GM06990 (cell line): ENCODE measurements around the gene NAP1L1.

ENCODE experiments used
- DNase-seq: peaks from one replicate; pipeline ENCODE4 v3.0.0-alpha.2; 2011; ENCODE audit not compliant: insufficient read length; ENCODE audit errors: extremely low read depth
- H3K27me3 ChIP-seq: replicated peaks from 2 replicates; pipeline ENCODE4 v1.6.0; 2011; ENCODE audit warnings: low read length; ENCODE audit not compliant: control insufficient read depth, insufficient read depth
- H3K36me3 ChIP-seq: 2 replicates; pipeline ENCODE4 v1.5.1; 2011; ENCODE audit warnings: low read length; ENCODE audit not compliant: control insufficient read depth, insufficient read depth
- H3K4me3 ChIP-seq: replicated peaks from 2 replicates; pipeline ENCODE4 v1.5.1; 2011; ENCODE audit warnings: low read depth, mild to moderate bottlenecking, control low read depth, low read length
- CTCF ChIP-seq: IDR thresholded peaks from 2 replicates; pipeline ENCODE4 v1.5.1; 2011; ENCODE audit warnings: low read length, control low read depth, mild to moderate bottlenecking, inconsistent platforms; ENCODE audit not compliant: insufficient read depth, poor library complexity, severe bottlenecking

NAP1L1 gene

DNA sequence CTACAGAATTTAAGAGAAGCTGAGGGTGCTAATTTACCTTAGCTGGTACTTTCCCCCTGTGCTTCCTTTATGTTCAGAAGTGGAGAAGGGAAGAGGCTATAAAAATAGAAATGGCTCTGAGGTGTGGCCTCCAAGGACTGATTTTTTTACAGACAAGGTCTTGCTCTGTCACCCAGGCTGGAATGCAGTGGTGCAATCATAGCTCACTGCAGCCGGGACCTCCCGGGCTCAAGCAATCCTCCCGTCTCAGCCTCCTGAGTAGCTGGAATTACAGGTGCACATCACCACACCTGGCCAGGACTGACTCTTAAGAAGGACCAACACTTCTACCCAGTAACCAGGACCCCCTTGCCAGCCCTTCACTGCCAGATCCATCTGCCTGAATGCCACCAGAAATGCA is 23.9 kb upstream of the NAP1L1 start:
- Histone ChIP-seq H3K27me3 (no peaks in the 10 kb centered on the region), H3K36me3 (no peaks in the 10 kb centered on the region), H3K4me3 (no peak overlapping the region)
- no peak for DNase-seq
- TF ChIP-seq CTCF = no peak

- H3K36me3 ChIP-seq = no peaks in the 10 kb centered on the region
- H3K27me3 ChIP-seq = no peaks in the 10 kb centered on the region
- DNase-seq = no peak
- no peak overlapping the region for H3K4me3 ChIP-seq
- no peak for TF ChIP-seq CTCF
These were observed 22.1 kb upstream of the NAP1L1 start for GRCh38 chr12:76106631-76107030.

DNA sequence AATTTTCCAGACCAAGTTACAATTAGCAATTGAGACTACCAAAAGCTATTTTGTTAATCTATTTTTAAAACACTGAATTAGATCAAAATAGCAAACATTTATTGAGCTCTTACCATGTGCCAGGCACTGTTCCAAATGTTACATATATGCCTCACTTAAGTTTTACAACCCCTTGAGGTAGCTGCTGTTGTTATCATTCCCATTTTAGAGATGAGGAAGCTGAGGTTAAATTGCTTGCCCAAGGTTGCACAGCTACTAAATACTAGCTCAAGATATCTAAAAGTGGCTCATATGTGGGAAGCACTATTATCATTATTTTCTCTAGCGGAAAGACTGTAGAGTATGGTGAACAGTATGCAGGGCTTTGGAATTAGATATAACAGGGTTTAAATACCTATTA is 19.5 kb upstream of the NAP1L1 start:
- no peak for TF ChIP-seq CTCF
- DNase-seq = no peak
- H3K36me3 ChIP-seq = no peaks in the 10 kb centered on the region
- H3K4me3 ChIP-seq = no peak overlapping the region
- H3K27me3 ChIP-seq = no peaks in the 10 kb centered on the region

DNA sequence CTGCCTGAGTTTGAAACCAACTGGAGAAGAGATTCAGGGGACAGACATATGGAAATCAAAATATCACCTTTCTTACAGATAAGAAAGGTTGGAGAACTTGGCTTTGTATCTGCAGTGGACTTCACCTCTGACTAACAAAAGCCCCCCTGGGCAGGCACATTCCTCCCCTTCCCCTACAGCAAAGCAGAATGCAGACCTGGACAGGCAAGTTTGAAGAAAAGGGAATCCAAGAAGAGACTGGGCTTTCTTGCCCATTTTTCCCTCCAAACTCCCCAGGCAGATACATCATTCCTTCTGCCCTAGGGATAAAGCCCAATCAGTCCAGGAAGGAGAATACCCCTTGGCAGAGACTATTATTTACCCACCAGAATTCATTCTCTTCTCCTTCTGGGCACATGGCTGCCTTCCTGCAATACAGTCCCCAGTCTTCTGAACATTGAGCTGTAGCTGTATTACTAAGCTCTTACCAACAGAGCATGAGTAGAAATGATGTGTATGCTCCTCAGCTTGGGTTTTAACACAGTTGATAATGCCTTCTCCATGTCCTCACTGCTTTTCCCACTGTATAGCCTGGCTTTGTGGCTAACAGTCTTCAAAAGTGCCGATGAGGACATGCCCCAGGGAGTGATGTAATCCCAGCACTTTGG is 17.4 kb upstream of the NAP1L1 start:
- Histone ChIP-seq H3K36me3 (no peaks in the 10 kb centered on the region), H3K4me3 (no peak overlapping the region), H3K27me3 (no peaks in the 10 kb centered on the region)
- no peak for DNase-seq
- no peak for TF ChIP-seq CTCF

- no peaks in the 10 kb centered on the region for H3K27me3 ChIP-seq
- TF ChIP-seq CTCF = no peak
- no peaks in the 10 kb centered on the region for H3K36me3 ChIP-seq
- no peak for DNase-seq
- no peak overlapping the region for H3K4me3 ChIP-seq
These were observed 11.7 kb upstream of the NAP1L1 start for GRCh38 chr12:76096079-76096646.
